ENCODE data around the gene SERPINA3. TPM values are rescaled to one million over a fixed set of nuclear protein-coding genes. Genes with fewer than 3 reads are reported as not detected.

SERPINA3 gene
- polyA plus RNA-seq, 1 donor (not counting 4 experiments of a cell fraction or from before 2014, with no cell fraction given): 0.50 TPM

GRCh38 chr14:94564381-94564780 lies 47.8 kb upstream of the SERPINA3 start:
- Histone ChIP-seq H3K27ac (ENCODE audit: control insufficient read depth, insufficient read depth, low read length) (no peak overlapping the region), H3K4me2 (ENCODE audit: control insufficient read depth, extremely low read depth, insufficient read depth, low read depth, low read length) (no peak overlapping the region), H3K4me3 (ENCODE audit: control insufficient read depth in 2 of 3, extremely low read depth in 1 of 3, insufficient read depth in 2 of 3, low read depth in 1 of 3, low read length in 3 of 3) (no peak overlapping the region), H4K20me1 (ENCODE audit: control insufficient read depth, extremely low read depth, insufficient read depth, low read length) (no peaks in the 10 kb centered on the region), H3K9me1 (ENCODE audit: control insufficient read depth, extremely low read depth, insufficient read depth, low read length) (no peaks in the 10 kb centered on the region), H3K9me3 (ENCODE audit: control insufficient read depth, low read depth, low read length) (no peaks in the 10 kb centered on the region), H3K9ac (ENCODE audit: control insufficient read depth, extremely low read depth, insufficient read depth, low read length) (no peak overlapping the region), H3K36me3 (ENCODE audit: control insufficient read depth in 2 of 2, extremely low read depth in 1 of 2, insufficient read depth in 2 of 2, low read length in 2 of 2) (no peaks in the 10 kb centered on the region), H3K27me3 (ENCODE audit: control insufficient read depth, extremely low read depth, insufficient read depth, low read length) (no peaks in the 10 kb centered on the region), H3K4me1 (ENCODE audit: control insufficient read depth, extremely low read depth, insufficient read depth, low read length) (no peaks in the 10 kb centered on the region), H2AFZ (ENCODE audit: control insufficient read depth, low read length) (no peak overlapping the region), H3K79me2 (ENCODE audit: control insufficient read depth, insufficient read depth, low read length) (no peaks in the 10 kb centered on the region)
- dilution Hi-C loops (cut with MboI; ENCODE audit: extremely low pct_ligation_motif_present, low sequenced_read_pairs): no loop called here
- no peak for FAIRE-seq
- TF ChIP-seq, protein P1, sequence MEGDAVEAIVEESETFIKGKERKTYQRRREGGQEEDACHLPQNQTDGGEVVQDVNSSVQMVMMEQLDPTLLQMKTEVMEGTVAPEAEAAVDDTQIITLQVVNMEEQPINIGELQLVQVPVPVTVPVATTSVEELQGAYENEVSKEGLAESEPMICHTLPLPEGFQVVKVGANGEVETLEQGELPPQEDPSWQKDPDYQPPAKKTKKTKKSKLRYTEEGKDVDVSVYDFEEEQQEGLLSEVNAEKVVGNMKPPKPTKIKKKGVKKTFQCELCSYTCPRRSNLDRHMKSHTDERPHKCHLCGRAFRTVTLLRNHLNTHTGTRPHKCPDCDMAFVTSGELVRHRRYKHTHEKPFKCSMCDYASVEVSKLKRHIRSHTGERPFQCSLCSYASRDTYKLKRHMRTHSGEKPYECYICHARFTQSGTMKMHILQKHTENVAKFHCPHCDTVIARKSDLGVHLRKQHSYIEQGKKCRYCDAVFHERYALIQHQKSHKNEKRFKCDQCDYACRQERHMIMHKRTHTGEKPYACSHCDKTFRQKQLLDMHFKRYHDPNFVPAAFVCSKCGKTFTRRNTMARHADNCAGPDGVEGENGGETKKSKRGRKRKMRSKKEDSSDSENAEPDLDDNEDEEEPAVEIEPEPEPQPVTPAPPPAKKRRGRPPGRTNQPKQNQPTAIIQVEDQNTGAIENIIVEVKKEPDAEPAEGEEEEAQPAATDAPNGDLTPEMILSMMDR (optimal IDR thresholded peaks at IDR 0.05 in 1 of 3, IDR thresholded peaks at IDR 0.05 in 1 of 3, conservative IDR thresholded peaks at IDR 0.05 in 1 of 3; ENCODE audit: extremely low read depth in 1 of 3, insufficient read depth in 2 of 3, low read length in 3 of 3): no peak
- TF ChIP-seq EZH2 (IDR thresholded peaks at IDR 0.05; ENCODE audit: low read length): no peak
- no peak for DNase-seq (ENCODE audit: low read depth, low spot score)

DNA sequence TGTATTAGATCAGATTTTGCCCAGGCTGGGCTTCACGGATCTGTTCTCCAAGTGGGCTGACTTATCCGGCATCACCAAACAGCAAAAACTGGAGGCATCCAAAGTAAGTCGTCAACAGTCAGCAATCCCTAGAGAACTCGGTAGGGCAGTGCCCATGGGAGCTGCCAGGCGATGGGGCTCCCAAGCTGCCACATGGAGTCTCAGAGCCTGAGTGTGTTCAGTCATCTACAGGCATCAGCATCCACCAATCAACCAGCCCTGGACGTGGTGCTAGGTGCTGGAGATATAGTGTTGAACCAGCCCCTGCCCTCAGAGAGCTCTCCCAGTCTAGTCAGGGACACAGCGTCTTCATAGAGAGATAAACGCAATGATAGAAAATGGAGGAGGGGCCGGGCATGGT lies 44.0 kb upstream of the SERPINA3 start:
- Histone ChIP-seq H3K27me3 (ENCODE audit: control insufficient read depth, extremely low read depth, insufficient read depth, low read length) (no peaks in the 10 kb centered on the region), H3K36me3 (ENCODE audit: control insufficient read depth in 2 of 2, extremely low read depth in 1 of 2, insufficient read depth in 2 of 2, low read length in 2 of 2) (no peaks in the 10 kb centered on the region), H3K27ac (ENCODE audit: control insufficient read depth, insufficient read depth, low read length) (no peak overlapping the region), H3K4me1 (ENCODE audit: control insufficient read depth, extremely low read depth, insufficient read depth, low read length) (no peaks in the 10 kb centered on the region), H3K4me2 (ENCODE audit: control insufficient read depth, extremely low read depth, insufficient read depth, low read depth, low read length) (no peak overlapping the region), H2AFZ (ENCODE audit: control insufficient read depth, low read length) (no peak overlapping the region), H3K9ac (ENCODE audit: control insufficient read depth, extremely low read depth, insufficient read depth, low read length) (no peak overlapping the region), H4K20me1 (ENCODE audit: control insufficient read depth, extremely low read depth, insufficient read depth, low read length) (no peaks in the 10 kb centered on the region), H3K4me3 (ENCODE audit: control insufficient read depth in 2 of 3, extremely low read depth in 1 of 3, insufficient read depth in 2 of 3, low read depth in 1 of 3, low read length in 3 of 3) (no peak overlapping the region), H3K9me1 (ENCODE audit: control insufficient read depth, extremely low read depth, insufficient read depth, low read length) (no peaks in the 10 kb centered on the region), H3K79me2 (ENCODE audit: control insufficient read depth, insufficient read depth, low read length) (no peaks in the 10 kb centered on the region), H3K9me3 (ENCODE audit: control insufficient read depth, low read depth, low read length) (no peaks in the 10 kb centered on the region)
- DNase-seq (ENCODE audit: low read depth, low spot score): no peak
- no peak for FAIRE-seq
- no peak for TF ChIP-seq EZH2 (IDR thresholded peaks at IDR 0.05; ENCODE audit: low read length)
- TF ChIP-seq, protein P1 (optimal IDR thresholded peaks at IDR 0.05 in 1 of 3, IDR thresholded peaks at IDR 0.05 in 1 of 3, conservative IDR thresholded peaks at IDR 0.05 in 1 of 3; ENCODE audit: extremely low read depth in 1 of 3, insufficient read depth in 2 of 3, low read length in 3 of 3): no peak
- dilution Hi-C loops (cut with MboI; ENCODE audit: extremely low pct_ligation_motif_present, low sequenced_read_pairs): no loop called here
